SU-DHL-6 (cell line): ENCODE results near the gene NTM.

Experiments
- H2AFZ ChIP-seq: fragments of 200-600 bp; sonication (generic); 2 replicates; pipeline ENCODE4 v1.6.1; 2014; ENCODE audit warnings: low read depth, mild to moderate bottlenecking, moderate library complexity, mixed read lengths, antibody characterized with exemption, low read length; ENCODE audit not compliant: severe bottlenecking
- H3F3A ChIP-seq: fragments of 200-600 bp; shearing (Covaris generic); 2 replicates; pipeline ENCODE4 v1.6.0; 2016; ENCODE audit warnings: antibody characterized with exemption, mild to moderate bottlenecking; ENCODE audit not compliant: insufficient read depth
- H3K27ac ChIP-seq: fragments of 200-600 bp; sonication (generic); 2 replicates; pipeline ENCODE4 v1.5.1; 2016; ENCODE audit warnings: low read depth, mild to moderate bottlenecking, low read length, moderate library complexity, mixed read lengths
- H3K27me3 ChIP-seq: fragments of 200-600 bp; sonication (generic), shearing (Covaris generic); 2 replicates; pipeline ENCODE4 v1.6.0; 2014; ENCODE audit warnings: mild to moderate bottlenecking, low read length
- H3K36me3 ChIP-seq: fragments of 200-600 bp; sonication (generic); 2 replicates; pipeline ENCODE4 v1.6.1; 2014; ENCODE audit warnings: mild to moderate bottlenecking, low read length, mixed read lengths
- H3K4me2 ChIP-seq: fragments of 300-600, 200-600 bp; shearing (Covaris generic), sonication (generic); 2 replicates; pipeline ENCODE4 v1.6.0; 2014; ENCODE audit warnings: low read length, low read depth, mild to moderate bottlenecking; ENCODE audit not compliant: poor library complexity, severe bottlenecking
- H3K4me3 ChIP-seq: fragments of 200-600 bp; sonication (generic); 2 replicates; pipeline ENCODE4 v1.5.1; 2014; ENCODE audit warnings: antibody characterized with exemption, low read length, mild to moderate bottlenecking, mixed read lengths; ENCODE audit not compliant: insufficient read depth, poor library complexity, severe bottlenecking
- H3K79me2 ChIP-seq: fragments of 200-600 bp; sonication (generic); 2 replicates; pipeline ENCODE4 v1.6.1; 2014; ENCODE audit warnings: mild to moderate bottlenecking, low read length, moderate library complexity; ENCODE audit not compliant: insufficient read depth
- H3K9ac ChIP-seq: fragments of 200-600 bp; sonication (generic); 2 replicates; pipeline ENCODE4 v1.7.0; 2014; ENCODE audit warnings: mild to moderate bottlenecking, low read length
- H3K9me2 ChIP-seq: fragments of 200-600 bp; sonication (generic); replicated peaks from 2 replicates; pipeline ENCODE4 v1.6.1; 2014; ENCODE audit warnings: low read length; ENCODE audit not compliant: insufficient read depth
- H3K9me3 ChIP-seq: fragments of 200-600 bp; sonication (generic); 2 replicates; pipeline ENCODE4 v1.6.1; 2014; ENCODE audit warnings: low read length, mixed read lengths; ENCODE audit not compliant: insufficient read depth
- H4K20me1 ChIP-seq: fragments of 200-600 bp; sonication (generic); 2 replicates; pipeline ENCODE4 v1.6.1; 2014; ENCODE audit warnings: low read depth, mild to moderate bottlenecking, antibody characterized with exemption, low read length, moderate library complexity, mixed read lengths
- CTCF ChIP-seq: fragments of 200-600 bp; sonication (generic); IDR thresholded peaks from one replicate; pipeline ENCODE4 v1.5.1; 2017; ENCODE audit warnings: antibody characterized with exemption, mild to moderate bottlenecking, low read length, moderate library complexity; ENCODE audit not compliant: insufficient read depth, poor library complexity, severe bottlenecking
- EZH2phosphoT487 ChIP-seq: fragments of 200-600 bp; sonication (generic), shearing (Covaris generic); conservative IDR thresholded peaks from 2 replicates; pipeline ENCODE4 v1.6.1; 2018; ENCODE audit warnings: mild to moderate bottlenecking, antibody characterized with exemption, low read length, moderate library complexity, mixed read lengths

The NTM gene

GRCh38 chr11:132254906-132255305 is 884.5 kb downstream of the NTM start:
- Histone ChIP-seq H3K4me2 (no peak overlapping the region), H3K27me3 (no peaks in the 10 kb centered on the region), H3K4me3 (no peak overlapping the region), H3K36me3 (no peaks in the 10 kb centered on the region), H3K9me2 (no peaks in the 10 kb centered on the region), H3K9me3 (no peaks in the 10 kb centered on the region), H3K27ac (no peak overlapping the region), H2AFZ (no peak overlapping the region), H4K20me1 (no peaks in the 10 kb centered on the region), H3F3A (no peaks in the 10 kb centered on the region), H3K9ac (no peak overlapping the region), H3K79me2 (no peaks in the 10 kb centered on the region)
- TF ChIP-seq EZH2phosphoT487 (no peak), CTCF (no peak)

GRCh38 chr11:132256528-132257279 is 886.3 kb downstream of the NTM start:
- Histone ChIP-seq H3K9me2 (no peaks in the 10 kb centered on the region), H3K27me3 (no peaks in the 10 kb centered on the region), H2AFZ (no peak overlapping the region), H3K79me2 (no peaks in the 10 kb centered on the region), H3F3A (no peaks in the 10 kb centered on the region), H4K20me1 (no peaks in the 10 kb centered on the region), H3K4me3 (no peak overlapping the region), H3K36me3 (no peaks in the 10 kb centered on the region), H3K9me3 (no peaks in the 10 kb centered on the region), H3K4me2 (no peak overlapping the region), H3K9ac (no peak overlapping the region), H3K27ac (no peak overlapping the region)
- TF ChIP-seq CTCF (no peak), EZH2phosphoT487 (no peak)

- Histone ChIP-seq H3K4me2 (no peak overlapping the region), H3K9ac (no peak overlapping the region), H3K27ac (no peak overlapping the region), H3K9me3 (no peaks in the 10 kb centered on the region), H3K9me2 (no peaks in the 10 kb centered on the region), H4K20me1 (no peaks in the 10 kb centered on the region), H3K79me2 (no peaks in the 10 kb centered on the region), H3K36me3 (no peaks in the 10 kb centered on the region), H2AFZ (no peak overlapping the region), H3F3A (no peaks in the 10 kb centered on the region), H3K27me3 (no peaks in the 10 kb centered on the region), H3K4me3 (no peak overlapping the region)
- TF ChIP-seq CTCF (no peak), EZH2phosphoT487 (no peak)
These were observed 887.5 kb downstream of the NTM start for GRCh38 chr11:132257871-132258270.
